K562 (cell line): Measurements from ENCODE around the gene LY6G5B. TPM values are rescaled to one million over a fixed set of nuclear protein-coding genes. Genes with fewer than 3 reads are reported as not detected.

Source experiments
- ARNT ChIP-seq, 2 experiments: fragments of 450-650 bp; IDR thresholded peaks; 2 replicates each; pipeline ENCODE4 v1.6.1; 2016; ENCODE audit warnings: mild to moderate bottlenecking in 1 of 2
- BCOR ChIP-seq: fragments of 450-650 bp; IDR thresholded peaks from 2 replicates; pipeline ENCODE4 v1.6.1; 2016
- CTCF ChIP-seq, 3 experiments: IDR thresholded peaks in 2 of 3; conservative IDR thresholded peaks in 1 of 3; 2 replicates each; pipeline ENCODE4 v1.5.1; 2011 to 2012; ENCODE audit warnings: low read length in 3 of 3, mild to moderate bottlenecking in 3 of 3, control low read depth in 2 of 3, improper control_type of control experiment in 1 of 3, inconsistent platforms in 1 of 3, low read depth in 1 of 3, mixed read lengths in 1 of 3, moderate library complexity in 1 of 3; ENCODE audit not compliant: insufficient read depth in 2 of 3
- ESRRB ChIP-seq: fragments of 250-450 bp; sonication (Bioruptor Pico); IDR thresholded peaks from 2 replicates; pipeline ENCODE4 v1.5.0; 2020; ENCODE audit warnings: mild to moderate bottlenecking, moderate library complexity, borderline replicate concordance
- MGA ChIP-seq: fragments of 450-650 bp; IDR thresholded peaks from 2 replicates; pipeline ENCODE4 v1.6.1; 2016; ENCODE audit warnings: mild to moderate bottlenecking, moderate library complexity
- SIN3A ChIP-seq, 2 experiments: fragments of 150-350 bp in 1 of 2; IDR thresholded peaks; 2 replicates each; pipeline ENCODE4 v1.6.1; 2011 to 2016; ENCODE audit warnings: borderline replicate concordance in 2 of 2, low read depth in 2 of 2, low read length in 2 of 2, mild to moderate bottlenecking in 2 of 2, moderate library complexity in 2 of 2; ENCODE audit not compliant: control insufficient read depth in 1 of 2
- ZNF445 ChIP-seq: fragments of 250-450 bp; sonication (Bioruptor Pico); IDR thresholded peaks from 2 replicates; pipeline ENCODE4 v1.4.0; 2020; ENCODE audit warnings: low read depth, mild to moderate bottlenecking, moderate library complexity
- ZNF785 ChIP-seq: fragments of 250-450 bp; sonication (Bioruptor Pico); IDR thresholded peaks from 2 replicates; pipeline ENCODE4 v1.4.0; 2020; ENCODE audit warnings: mild to moderate bottlenecking
- polyA plus RNA-seq, 8 experiments: library from polyadenylated mRNA; depleted of rRNA in 4 of 8; stranded (reverse) in 5 of 8; unstranded in 3 of 8; fragments of >200 nt; fragmentation: Nextera tagmentation in 2 of 8; fragmentation: Illumina TruSeq in 1 of 8; extraction: Ambion mirVana in 2 of 8; extraction: Trizol in 1 of 8; gene quantifications; 2 replicates each; pipeline versions ENCODE4 v1.2.1 to v1.2.3, GENCODE V29; 2011 to 2014; ENCODE audit warnings: inconsistent platforms in 1 of 8, missing spikeins in 1 of 8
- total RNA-seq, 7 experiments: library from RNA; depleted of rRNA in 6 of 7; stranded (reverse); fragments of >200 nt in 6 of 7; fragmentation: Illumina TruSeq in 2 of 7; extraction: Trizol in 2 of 7; gene quantifications; 2 replicates each; pipeline versions ENCODE4 v1.2.1 to v1.2.3, GENCODE V29; 2011 to 2021; ENCODE audit warnings: low replicate concordance in 1 of 7
- TF ChIP-seq, protein P1 (sequence below): fragments of 450-650 bp; formaldehyde crosslinking; IDR thresholded peaks from 2 replicates; pipeline ENCODE4 v1.4.0; 2022; ENCODE audit warnings: missing genetic modification characterization

Gene LY6G5B
- total and polyA plus RNA-seq, 9 of the 15 experiments (the other 6 are each of a cell fraction or from before 2014, with no cell fraction given), result 6.0 to 27.0 (median 7.5) TPM

DNA sequence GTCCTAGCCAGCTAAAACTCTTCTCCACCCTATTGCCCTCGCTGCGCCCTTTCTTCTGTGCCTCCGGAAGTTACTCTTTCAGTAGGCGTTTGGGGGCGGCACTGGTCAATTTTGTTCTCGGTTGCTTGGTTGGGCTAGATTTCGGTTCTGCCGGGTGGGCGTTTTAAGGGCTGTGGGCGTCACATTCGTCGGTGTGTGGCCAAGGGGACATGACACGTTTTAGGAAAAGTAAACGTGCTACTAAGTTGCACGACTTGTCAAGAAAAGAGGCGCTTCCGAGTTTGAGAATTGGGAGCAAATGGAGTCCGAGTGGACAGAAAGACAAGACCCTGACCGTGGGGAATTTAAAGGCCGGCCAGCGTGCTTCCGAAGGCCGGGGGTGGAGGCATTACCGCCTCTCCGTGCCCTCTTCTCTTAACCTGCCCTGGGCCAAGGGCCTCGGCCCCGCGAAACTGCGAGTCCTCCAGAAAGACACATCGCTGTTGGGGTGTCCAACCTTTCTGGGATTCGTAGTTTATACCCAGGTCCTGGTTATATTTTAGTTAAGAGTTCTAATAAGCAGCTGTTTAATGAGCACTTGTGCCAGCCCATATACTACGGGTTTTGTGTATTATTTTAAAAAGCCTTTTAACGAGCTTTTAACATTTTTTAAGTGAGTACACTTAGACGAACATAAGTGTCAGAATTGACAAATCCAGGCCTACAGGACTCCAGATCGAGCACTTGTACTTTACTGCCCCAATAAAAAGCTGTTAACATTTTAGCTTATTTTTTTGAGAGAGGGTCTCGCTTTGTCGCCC lies 16.7 kb upstream of the LY6G5B start (continued):
- TF ChIP-seq MGA (no peak), SIN3A (IDR thresholded peaks at IDR 0.05; ENCODE audit: borderline replicate concordance in 2 of 2, control insufficient read depth in 1 of 2, low read depth in 2 of 2, low read length in 2 of 2) (peak; percentile 1 to 79; a peak in 1 of 4 replicates), ARNT (IDR thresholded peaks at IDR 0.05) (peak; percentile 95 to 97), ESRRB (CRISPR knock-in tag) (peak; percentile 77), ZNF445 (CRISPR knock-in tag) (0 out of 2 replicates have a peak, but pooled peaks have one; percentile 35), CTCF (IDR thresholded peaks at IDR 0.05 in 2 of 3, conservative IDR thresholded peaks at IDR 0.05 in 1 of 3; ENCODE audit: insufficient read depth in 2 of 3, low read depth in 1 of 3, low read length in 3 of 3) (peak; percentile 43 to 72 (median 54)), BCOR (peak; percentile 68), ZNF785 (CRISPR knock-in tag) (no peak)
- TF ChIP-seq, protein P1, sequence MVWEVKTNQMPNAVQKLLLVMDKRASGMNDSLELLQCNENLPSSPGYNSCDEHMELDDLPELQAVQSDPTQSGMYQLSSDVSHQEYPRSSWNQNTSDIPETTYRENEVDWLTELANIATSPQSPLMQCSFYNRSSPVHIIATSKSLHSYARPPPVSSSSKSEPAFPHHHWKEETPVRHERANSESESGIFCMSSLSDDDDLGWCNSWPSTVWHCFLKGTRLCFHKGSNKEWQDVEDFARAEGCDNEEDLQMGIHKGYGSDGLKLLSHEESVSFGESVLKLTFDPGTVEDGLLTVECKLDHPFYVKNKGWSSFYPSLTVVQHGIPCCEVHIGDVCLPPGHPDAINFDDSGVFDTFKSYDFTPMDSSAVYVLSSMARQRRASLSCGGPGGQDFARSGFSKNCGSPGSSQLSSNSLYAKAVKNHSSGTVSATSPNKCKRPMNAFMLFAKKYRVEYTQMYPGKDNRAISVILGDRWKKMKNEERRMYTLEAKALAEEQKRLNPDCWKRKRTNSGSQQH (CRISPR knock-in tag), result peak; percentile 56; the same call in 1 of the 2 replicates
